Measurements from ENCODE around the gene HOMER3.

GRCh38 chr19:18905513-18906236 is 35.3 kb downstream of the HOMER3 start:
- TF ChIP-seq EZH2 (IDR thresholded peaks at IDR 0.05) (no peak), CTCF (IDR thresholded peaks at IDR 0.05) (no peak)
